Lower leg skin (tissue), 4 donors: ENCODE data around the gene USP13. TPM values are rescaled to one million over a fixed set of nuclear protein-coding genes. Genes with fewer than 3 reads are reported as not detected.

Experiments
- DNase-seq, 2 donors: peaks; one replicate each; pipeline ENCODE4 v3.0.0-alpha.2; 2019; ENCODE audit warnings: low spot score in 2 of 2
- H3K4me3 ChIP-seq: fragments of 200-600 bp; sonication (generic); 2 replicates; pipeline ENCODE4 v1.5.1; 2017; ENCODE audit warnings: mild to moderate bottlenecking, low read depth; ENCODE audit not compliant: poor library complexity, severe bottlenecking
- POLR2A ChIP-seq, 2 donors: fragments of 450-650 bp; IDR thresholded peaks; one replicate each; pipeline ENCODE4 v1.6.1; 2016 to 2017; ENCODE audit warnings: antibody characterized with exemption in 2 of 2, mild to moderate bottlenecking in 1 of 2, moderate library complexity in 1 of 2
- WGBS, 2 donors: methylation state at CpG; one replicate each; pipeline ENCODE4 v1.1.5; 2018; 5-methylcytosine and 5-hydroxymethylcytosine counted together
- intact Hi-C: fragments of 100-400 bp; cut with DNase I; formaldehyde crosslinking; loops from one replicate; pipeline ENCODE4 v1.15.0; 2023; ENCODE audit warnings: low total_unique reads
- total RNA-seq, 4 donors: library from RNA; depleted of rRNA; stranded (reverse); fragments of >200 nt; gene quantifications; one replicate each; pipeline ENCODE4 v1.1.0, GENCODE V29; 2016
- TF ChIP-seq, protein P1 (sequence below), 3 donors: fragments of 450-650 bp; IDR thresholded peaks; one replicate each; pipeline ENCODE4 v1.5.1; 2016; ENCODE audit warnings: antibody characterized with exemption in 3 of 3, mild to moderate bottlenecking in 3 of 3, moderate library complexity in 2 of 3

Gene USP13
- total RNA-seq, 4 donors from 2014 or later, result 1.6 to 9.4 (median 5.8) TPM

DNA sequence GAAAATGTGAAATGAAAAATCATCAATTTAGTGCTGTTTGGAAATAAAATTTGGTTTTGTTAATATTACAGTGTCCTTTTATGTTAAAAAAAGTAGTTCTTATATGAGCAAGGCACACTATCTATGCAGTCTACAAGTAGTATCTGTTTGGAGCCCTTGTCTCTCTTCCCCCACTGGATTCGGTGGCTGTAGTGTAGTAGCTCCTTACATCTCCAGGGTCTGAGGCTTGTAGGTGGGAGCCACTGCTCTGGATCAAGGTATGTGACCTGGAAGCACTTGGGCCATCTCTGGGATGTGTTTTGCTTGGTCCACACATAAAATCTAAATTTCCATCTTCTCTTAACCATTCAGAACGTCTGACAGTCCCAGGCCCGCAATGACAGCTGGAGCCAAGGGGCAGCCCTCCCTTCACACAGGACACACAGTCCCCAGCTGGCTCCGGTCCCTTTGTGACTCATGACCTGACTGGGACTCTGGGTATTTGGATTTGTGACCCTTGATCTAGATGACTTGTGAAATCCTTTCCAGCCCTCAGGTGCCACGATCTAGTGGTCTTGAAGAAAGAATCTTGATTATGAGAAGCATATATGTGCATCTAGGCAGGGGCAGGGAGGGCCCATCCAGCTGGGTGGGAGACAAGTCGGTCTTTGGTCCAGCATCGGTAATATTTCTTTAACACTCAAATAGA lies 80.0 kb downstream of the USP13 start:
- intact Hi-C loops, result no loop called here
- H3K4me3 ChIP-seq, result no peak overlapping the region
- whole genome bisulfite sequencing, 2 donors, result 85 to 86% methylated on average over 7 of the region's 7 CpGs
- no peak for DNase-seq
- TF ChIP-seq, protein P1, sequence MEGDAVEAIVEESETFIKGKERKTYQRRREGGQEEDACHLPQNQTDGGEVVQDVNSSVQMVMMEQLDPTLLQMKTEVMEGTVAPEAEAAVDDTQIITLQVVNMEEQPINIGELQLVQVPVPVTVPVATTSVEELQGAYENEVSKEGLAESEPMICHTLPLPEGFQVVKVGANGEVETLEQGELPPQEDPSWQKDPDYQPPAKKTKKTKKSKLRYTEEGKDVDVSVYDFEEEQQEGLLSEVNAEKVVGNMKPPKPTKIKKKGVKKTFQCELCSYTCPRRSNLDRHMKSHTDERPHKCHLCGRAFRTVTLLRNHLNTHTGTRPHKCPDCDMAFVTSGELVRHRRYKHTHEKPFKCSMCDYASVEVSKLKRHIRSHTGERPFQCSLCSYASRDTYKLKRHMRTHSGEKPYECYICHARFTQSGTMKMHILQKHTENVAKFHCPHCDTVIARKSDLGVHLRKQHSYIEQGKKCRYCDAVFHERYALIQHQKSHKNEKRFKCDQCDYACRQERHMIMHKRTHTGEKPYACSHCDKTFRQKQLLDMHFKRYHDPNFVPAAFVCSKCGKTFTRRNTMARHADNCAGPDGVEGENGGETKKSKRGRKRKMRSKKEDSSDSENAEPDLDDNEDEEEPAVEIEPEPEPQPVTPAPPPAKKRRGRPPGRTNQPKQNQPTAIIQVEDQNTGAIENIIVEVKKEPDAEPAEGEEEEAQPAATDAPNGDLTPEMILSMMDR (IDR thresholded peaks at IDR 0.05), result no peak
- no peak for TF ChIP-seq POLR2A (IDR thresholded peaks at IDR 0.05)

DNA sequence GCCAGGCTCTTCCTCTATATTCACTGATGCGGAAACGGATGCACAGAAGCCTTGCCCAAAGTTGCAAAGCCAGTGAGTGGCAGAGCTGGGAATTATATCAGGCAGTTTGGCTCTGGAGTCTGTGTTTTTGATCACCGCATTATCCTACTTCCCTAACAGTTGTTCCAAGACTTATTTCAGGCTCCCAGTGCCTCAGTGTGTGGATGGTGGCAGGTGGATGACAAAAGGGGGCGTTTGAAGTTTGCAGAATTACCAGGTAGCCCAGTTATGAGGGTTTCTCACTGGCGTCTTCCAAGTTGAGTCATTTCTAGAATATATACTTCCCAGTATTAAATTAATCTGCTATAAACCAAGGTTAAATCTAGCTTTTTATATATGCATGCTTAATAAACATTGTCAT lies 81.0 kb downstream of the USP13 start:
- intact Hi-C loops, result no loop called here
- no peak for DNase-seq
- no peak for TF ChIP-seq POLR2A (IDR thresholded peaks at IDR 0.05)
- TF ChIP-seq, protein P1 (IDR thresholded peaks at IDR 0.05), result no peak
- H3K4me3 ChIP-seq, result no peak overlapping the region
- WGBS, 2 donors, result 92 to 95% methylated on average over 5 of the region's 5 CpGs

DNA sequence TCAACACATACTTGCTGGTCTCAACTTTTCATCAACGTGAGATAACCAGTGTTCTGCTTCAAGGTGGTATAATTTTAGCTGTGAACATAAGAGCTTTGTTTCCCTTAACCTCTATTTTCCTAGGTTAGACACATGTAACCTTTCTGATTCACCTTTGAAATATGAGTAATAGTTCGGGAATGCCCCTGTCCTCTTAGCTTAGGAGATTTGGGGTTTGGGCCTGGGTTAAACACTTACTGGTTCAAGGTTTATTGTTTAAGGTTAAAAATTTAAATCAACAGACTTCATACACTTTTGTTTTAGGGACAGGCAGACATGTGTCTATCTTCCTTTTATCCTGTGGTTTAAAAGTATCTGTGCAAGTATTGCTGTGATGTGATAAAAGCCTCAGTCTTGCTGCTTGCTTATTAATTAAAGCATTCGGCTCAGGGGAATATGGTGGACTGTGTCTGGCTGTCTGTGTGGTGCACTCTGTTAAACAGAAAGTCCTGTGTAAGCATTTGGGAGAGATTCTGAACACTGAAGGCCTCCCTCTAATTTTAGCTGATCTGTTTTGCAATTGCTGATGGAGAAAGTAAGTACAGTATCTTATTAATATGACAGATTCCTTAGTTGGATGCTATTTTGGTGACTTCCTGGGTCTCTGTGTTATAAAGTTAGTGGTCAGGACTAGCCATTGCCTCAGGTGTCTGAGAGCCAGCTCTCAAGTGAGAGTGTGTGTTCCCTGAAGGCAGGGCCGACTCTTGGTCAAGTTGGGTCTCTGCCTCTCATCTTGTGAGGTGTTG lies 81.8 kb downstream of the USP13 start:
- TF ChIP-seq, protein P1 (IDR thresholded peaks at IDR 0.05), result no peak
- TF ChIP-seq POLR2A (IDR thresholded peaks at IDR 0.05), result no peak
- 82 to 90% methylated on average over 4 of the region's 4 CpGs for WGBS, 2 donors
- intact Hi-C loops, result no loop called here
- no peak for DNase-seq
- no peak overlapping the region for H3K4me3 ChIP-seq

DNA sequence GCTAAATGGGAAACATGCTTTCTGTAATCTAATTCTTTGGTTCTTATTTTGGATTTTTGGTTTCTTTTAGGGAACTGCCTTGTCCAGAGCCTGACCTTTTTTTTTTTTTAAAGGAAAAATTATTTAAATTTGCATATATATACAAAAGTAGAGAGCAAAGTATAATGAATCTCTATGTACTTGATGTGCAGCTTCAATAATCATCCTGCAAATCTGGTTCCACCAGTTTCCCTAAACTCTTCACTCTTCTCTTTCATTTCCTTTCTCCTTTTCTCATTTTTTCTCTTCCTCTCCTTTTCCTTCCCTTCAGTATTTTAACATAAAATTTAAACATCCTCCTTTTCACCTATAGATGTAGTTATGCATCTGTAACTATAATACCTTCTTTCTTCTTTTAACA lies 82.5 kb downstream of the USP13 start:
- no peak overlapping the region for H3K4me3 ChIP-seq
- DNase-seq, result no peak
- no peak for TF ChIP-seq POLR2A (IDR thresholded peaks at IDR 0.05)
- TF ChIP-seq, protein P1 (IDR thresholded peaks at IDR 0.05), result no peak
- intact Hi-C loops, result no loop called here

DNA sequence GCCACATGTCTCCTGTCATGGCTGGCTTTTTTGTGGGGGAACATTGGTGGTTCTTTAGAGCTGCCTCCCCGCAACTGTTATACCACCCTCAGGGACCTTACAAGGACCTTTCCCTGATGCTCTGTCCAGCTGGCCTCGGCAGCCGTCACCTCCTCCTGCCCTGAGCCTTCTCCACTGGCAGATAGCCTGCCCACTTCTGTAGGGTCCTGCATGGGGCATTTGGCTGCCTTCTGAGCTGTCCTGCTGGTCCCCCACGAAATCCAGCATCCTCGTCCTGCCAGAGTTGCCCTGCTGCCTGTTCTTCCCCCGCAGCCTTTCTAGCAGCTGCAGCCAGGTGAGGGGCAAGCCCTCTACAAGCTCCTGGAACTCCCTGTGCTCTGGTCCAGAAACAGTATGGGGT lies 86.2 kb downstream of the USP13 start:
- intact Hi-C loops, result no loop called here
- 95% methylated on average over 6 of the region's 6 CpGs for WGBS, 2 donors
- TF ChIP-seq, protein P1 (IDR thresholded peaks at IDR 0.05), result no peak
- no peak for TF ChIP-seq POLR2A (IDR thresholded peaks at IDR 0.05)
- DNase-seq, result no peak
- H3K4me3 ChIP-seq, result no peak overlapping the region
